Measurements from ENCODE around the gene TIGD7.

DNA sequence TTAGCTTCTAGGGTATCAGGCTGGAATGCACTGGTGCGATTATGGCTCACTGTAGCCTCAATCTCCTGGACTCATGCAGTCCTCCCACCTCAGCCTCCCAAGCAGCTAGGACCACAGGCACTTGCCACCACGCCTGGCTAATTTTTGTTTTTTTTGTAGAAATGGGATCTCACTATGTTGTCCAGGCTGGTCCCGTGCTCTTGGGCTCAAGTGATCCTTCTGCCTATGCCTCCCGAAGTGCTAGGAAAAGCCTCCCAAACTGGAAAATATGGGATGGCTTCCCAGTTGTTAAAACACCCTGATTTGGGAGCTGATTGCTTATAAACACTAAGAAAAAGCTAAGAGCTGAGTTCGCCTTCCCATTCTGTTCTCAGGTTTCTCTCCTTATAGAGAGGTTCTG, 28.6 kb downstream of the TIGD7 start:
- TF ChIP-seq, protein P1, sequence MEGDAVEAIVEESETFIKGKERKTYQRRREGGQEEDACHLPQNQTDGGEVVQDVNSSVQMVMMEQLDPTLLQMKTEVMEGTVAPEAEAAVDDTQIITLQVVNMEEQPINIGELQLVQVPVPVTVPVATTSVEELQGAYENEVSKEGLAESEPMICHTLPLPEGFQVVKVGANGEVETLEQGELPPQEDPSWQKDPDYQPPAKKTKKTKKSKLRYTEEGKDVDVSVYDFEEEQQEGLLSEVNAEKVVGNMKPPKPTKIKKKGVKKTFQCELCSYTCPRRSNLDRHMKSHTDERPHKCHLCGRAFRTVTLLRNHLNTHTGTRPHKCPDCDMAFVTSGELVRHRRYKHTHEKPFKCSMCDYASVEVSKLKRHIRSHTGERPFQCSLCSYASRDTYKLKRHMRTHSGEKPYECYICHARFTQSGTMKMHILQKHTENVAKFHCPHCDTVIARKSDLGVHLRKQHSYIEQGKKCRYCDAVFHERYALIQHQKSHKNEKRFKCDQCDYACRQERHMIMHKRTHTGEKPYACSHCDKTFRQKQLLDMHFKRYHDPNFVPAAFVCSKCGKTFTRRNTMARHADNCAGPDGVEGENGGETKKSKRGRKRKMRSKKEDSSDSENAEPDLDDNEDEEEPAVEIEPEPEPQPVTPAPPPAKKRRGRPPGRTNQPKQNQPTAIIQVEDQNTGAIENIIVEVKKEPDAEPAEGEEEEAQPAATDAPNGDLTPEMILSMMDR (IDR thresholded peaks at IDR 0.05), result no peak
- no peak for TF ChIP-seq POLR2AphosphoS5 (IDR thresholded peaks at IDR 0.05)

Data from breast epithelium (tissue), 3 donors.